DND-41 (cell line): ENCODE measurements around the gene RAB35.

Source experiments
- ATAC-seq: fragments of 200-7000 bp; cut with Tn5 transposase; 3 replicates; pipeline ENCODE4 v1.9.1; 2021; ENCODE audit warnings: low read depth; ENCODE audit not compliant: insufficient read depth
- DNase-seq: peaks from one replicate; pipeline ENCODE4 v3.0.0-alpha.2; 2020
- H2AFZ ChIP-seq: 2 replicates; pipeline ENCODE4 v1.6.0; 2012; ENCODE audit warnings: low read depth, low read length
- H3K27ac ChIP-seq: 2 replicates; pipeline ENCODE4 v1.5.1; 2012; ENCODE audit warnings: low read length, inconsistent platforms
- H3K27me3 ChIP-seq: fragments of 200-600 bp; sonication (generic); 2 replicates; pipeline ENCODE4 v1.6.0; 2012; ENCODE audit warnings: low read length, mild to moderate bottlenecking, inconsistent platforms; ENCODE audit not compliant: insufficient read depth, poor library complexity
- H3K36me3 ChIP-seq: 2 replicates; pipeline ENCODE4 v1.5.1; 2012; ENCODE audit warnings: low read length, inconsistent platforms; ENCODE audit not compliant: insufficient read depth
- H3K4me1 ChIP-seq: 2 replicates; pipeline ENCODE4 v1.5.1; 2012; ENCODE audit warnings: mild to moderate bottlenecking, low read length; ENCODE audit not compliant: insufficient read depth
- H3K4me2 ChIP-seq: 2 replicates; pipeline ENCODE4 v1.6.0; 2012; ENCODE audit warnings: mild to moderate bottlenecking, moderate library complexity, low read length, inconsistent platforms; ENCODE audit not compliant: insufficient read depth
- H3K4me3 ChIP-seq, 2 experiments: fragments of 200-600 bp in 1 of 2; shearing (Covaris generic) in 1 of 2; 2 replicates each; pipeline ENCODE4 v1.5.1; 2012 to 2016; ENCODE audit warnings: inconsistent platforms in 2 of 2, low read length in 2 of 2, mild to moderate bottlenecking in 2 of 2, low read depth in 1 of 2, moderate library complexity in 1 of 2
- H3K79me2 ChIP-seq: 2 replicates; pipeline ENCODE4 v1.6.0; 2012; ENCODE audit warnings: low read length, inconsistent platforms; ENCODE audit not compliant: insufficient read depth
- H3K9ac ChIP-seq: 2 replicates; pipeline ENCODE4 v1.6.0; 2012; ENCODE audit warnings: low read depth, mild to moderate bottlenecking, inconsistent platforms, low read length, moderate library complexity
- H3K9me3 ChIP-seq: 2 replicates; pipeline ENCODE4 v1.5.1; 2012; ENCODE audit warnings: low read length, moderate library complexity, mild to moderate bottlenecking, inconsistent platforms; ENCODE audit not compliant: insufficient read depth, severe bottlenecking
- H4K20me1 ChIP-seq: 2 replicates; pipeline ENCODE4 v1.6.0; 2012; ENCODE audit warnings: low read length; ENCODE audit not compliant: insufficient read depth
- EZH2 ChIP-seq: IDR thresholded peaks from 3 replicates; pipeline ENCODE4 v1.6.1; 2012; ENCODE audit warnings: borderline replicate concordance, low read depth, mild to moderate bottlenecking, moderate library complexity, low read length, inconsistent platforms; ENCODE audit not compliant: severe bottlenecking
- TF ChIP-seq, protein P1 (sequence below): IDR thresholded peaks from 2 replicates; pipeline ENCODE4 v1.5.1; 2012; ENCODE audit warnings: borderline replicate concordance, low read length, moderate library complexity, mild to moderate bottlenecking; ENCODE audit not compliant: poor library complexity, severe bottlenecking; ENCODE audit errors: extremely low read depth

Gene RAB35

DNA sequence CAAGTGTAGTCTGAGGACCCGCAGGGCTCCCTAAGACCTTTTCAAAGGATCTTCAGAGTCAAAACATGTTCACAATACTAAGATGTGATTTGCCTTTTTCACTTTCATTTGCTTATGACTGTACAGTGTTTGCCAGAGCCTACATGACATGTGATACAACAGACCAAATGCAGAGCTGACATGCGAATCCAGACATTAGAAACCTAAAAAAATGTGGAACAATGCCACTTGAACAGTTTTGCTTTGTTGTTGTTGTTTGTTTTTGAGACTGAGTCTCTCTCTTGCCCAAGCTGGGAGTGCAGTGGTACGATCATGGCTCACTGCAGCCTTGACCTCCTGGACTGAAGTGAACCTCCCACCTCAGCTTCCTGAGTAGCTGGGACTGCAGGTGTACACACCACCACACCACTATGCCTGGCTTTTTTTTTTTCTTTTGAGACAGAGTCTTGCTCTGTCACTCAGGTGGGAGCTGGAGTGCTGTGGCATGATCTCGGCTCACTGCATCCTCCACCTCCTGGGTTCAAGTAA lies 5.3 kb upstream of the RAB35 start:
- DNase-seq: no peak
- H3K27me3 ChIP-seq: no peaks in the 10 kb centered on the region
- peaks cover 11% of the 10 kb centered on the region; the same call in 1 of the 2 replicates for H4K20me1 ChIP-seq
- no peak for ATAC-seq
- H3K9me3 ChIP-seq: no peaks in the 10 kb centered on the region
- H3K4me2 ChIP-seq: no peak overlapping the region
- peaks cover 20% of the 10 kb centered on the region for H3K79me2 ChIP-seq
- H2AFZ ChIP-seq: no peak overlapping the region
- no peak overlapping the region for H3K9ac ChIP-seq
- TF ChIP-seq EZH2: no peak
- TF ChIP-seq, protein P1, sequence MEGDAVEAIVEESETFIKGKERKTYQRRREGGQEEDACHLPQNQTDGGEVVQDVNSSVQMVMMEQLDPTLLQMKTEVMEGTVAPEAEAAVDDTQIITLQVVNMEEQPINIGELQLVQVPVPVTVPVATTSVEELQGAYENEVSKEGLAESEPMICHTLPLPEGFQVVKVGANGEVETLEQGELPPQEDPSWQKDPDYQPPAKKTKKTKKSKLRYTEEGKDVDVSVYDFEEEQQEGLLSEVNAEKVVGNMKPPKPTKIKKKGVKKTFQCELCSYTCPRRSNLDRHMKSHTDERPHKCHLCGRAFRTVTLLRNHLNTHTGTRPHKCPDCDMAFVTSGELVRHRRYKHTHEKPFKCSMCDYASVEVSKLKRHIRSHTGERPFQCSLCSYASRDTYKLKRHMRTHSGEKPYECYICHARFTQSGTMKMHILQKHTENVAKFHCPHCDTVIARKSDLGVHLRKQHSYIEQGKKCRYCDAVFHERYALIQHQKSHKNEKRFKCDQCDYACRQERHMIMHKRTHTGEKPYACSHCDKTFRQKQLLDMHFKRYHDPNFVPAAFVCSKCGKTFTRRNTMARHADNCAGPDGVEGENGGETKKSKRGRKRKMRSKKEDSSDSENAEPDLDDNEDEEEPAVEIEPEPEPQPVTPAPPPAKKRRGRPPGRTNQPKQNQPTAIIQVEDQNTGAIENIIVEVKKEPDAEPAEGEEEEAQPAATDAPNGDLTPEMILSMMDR: no peak
- no peak overlapping the region for H3K4me3 ChIP-seq
- peaks cover 19% of the 10 kb centered on the region for H3K4me1 ChIP-seq
- H3K27ac ChIP-seq: no peak overlapping the region
- H3K36me3 ChIP-seq: peaks cover 13% of the 10 kb centered on the region

DNA sequence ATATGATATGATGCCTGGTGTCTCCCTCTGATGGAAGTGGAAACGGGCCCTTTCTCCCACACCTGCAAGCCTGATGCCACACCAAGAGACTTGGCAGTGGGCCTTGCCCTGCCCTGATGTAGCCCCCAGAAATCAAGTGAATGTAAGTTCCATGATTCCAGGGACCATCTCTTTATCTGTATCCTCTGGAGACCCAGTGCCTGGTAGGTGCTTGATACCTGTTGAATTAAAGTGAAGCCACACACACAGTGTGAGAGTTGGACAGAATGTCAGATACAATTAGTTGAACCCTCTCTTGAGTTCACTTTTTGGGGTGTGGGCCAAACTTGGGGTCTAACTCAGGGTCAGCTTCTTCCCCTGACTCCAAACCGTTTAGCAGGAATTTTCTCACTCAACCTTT lies 4.8 kb upstream of the RAB35 start:
- H3K9ac ChIP-seq: no peak overlapping the region

DNA sequence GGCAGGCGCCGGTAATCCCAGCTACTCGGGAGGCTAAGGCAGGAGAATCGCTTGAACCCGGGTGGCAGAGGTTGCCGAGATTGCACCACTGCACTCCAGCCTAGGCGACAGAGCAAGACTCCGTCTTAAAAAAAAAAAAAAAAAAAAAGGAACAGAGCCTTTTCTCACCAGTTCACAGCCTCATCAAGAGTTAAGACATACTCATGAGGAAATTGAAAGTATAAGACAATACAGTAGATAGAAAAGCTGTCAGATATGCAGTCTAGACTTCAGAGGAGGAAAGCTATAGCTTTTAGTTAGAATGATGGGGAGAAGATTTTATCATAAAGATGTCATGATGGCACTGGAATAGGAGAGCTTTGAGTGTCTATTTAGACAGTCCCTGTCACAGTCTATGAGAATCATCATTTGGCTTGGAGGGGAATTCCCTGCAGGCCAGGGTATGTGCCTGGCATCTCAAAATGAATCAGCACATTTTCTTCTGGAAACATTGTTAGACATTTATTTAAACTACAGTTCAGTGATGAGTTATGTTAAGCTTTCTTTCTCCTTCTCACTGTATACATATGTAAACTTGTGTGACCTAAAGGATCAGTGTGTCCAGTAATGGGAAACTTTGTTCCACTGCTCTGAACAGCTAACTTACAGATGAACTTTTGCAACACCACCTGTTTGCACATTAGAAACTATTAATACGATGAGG lies 2.9 kb upstream of the RAB35 start:
- peaks cover 28% of the 10 kb centered on the region for H4K20me1 ChIP-seq
- H2AFZ ChIP-seq: no peak overlapping the region
- DNase-seq: no peak
- H3K36me3 ChIP-seq: peaks cover 14% of the 10 kb centered on the region
- no peak for ATAC-seq
- peaks cover 39% of the 10 kb centered on the region for H3K79me2 ChIP-seq
- H3K27me3 ChIP-seq: no peaks in the 10 kb centered on the region
- no peak overlapping the region for H3K4me2 ChIP-seq
- TF ChIP-seq, protein P1: no peak
- no peak for TF ChIP-seq EZH2
- H3K4me3 ChIP-seq: no peak overlapping the region
- peaks cover 37% of the 10 kb centered on the region for H3K4me1 ChIP-seq
- H3K9me3 ChIP-seq: no peaks in the 10 kb centered on the region
- no peak overlapping the region for H3K9ac ChIP-seq
- no peak overlapping the region for H3K27ac ChIP-seq

More for the DNA sequence above, 4.8 kb upstream of the RAB35 start:
- ATAC-seq: no peak
- H3K27me3 ChIP-seq: no peaks in the 10 kb centered on the region
- peaks cover 11% of the 10 kb centered on the region; the same call in 1 of the 2 replicates for H4K20me1 ChIP-seq
- peaks cover 19% of the 10 kb centered on the region for H3K4me1 ChIP-seq
- TF ChIP-seq, protein P1: no peak
- no peak for TF ChIP-seq EZH2
- DNase-seq: no peak
- H3K27ac ChIP-seq: no peak overlapping the region
- peaks cover 20% of the 10 kb centered on the region for H3K79me2 ChIP-seq
- H3K4me2 ChIP-seq: no peak overlapping the region
- H3K9me3 ChIP-seq: no peaks in the 10 kb centered on the region
- H2AFZ ChIP-seq: no peak overlapping the region
- H3K4me3 ChIP-seq: no peak overlapping the region
- peaks cover 8% of the 10 kb centered on the region for H3K36me3 ChIP-seq
